H9 (cell line): Measurements from ENCODE around the gene TIAM1. TPM values are rescaled to one million over a fixed set of nuclear protein-coding genes. Genes with fewer than 3 reads are reported as not detected.

Source experiments
- DNase-seq: peaks from one replicate; pipeline ENCODE4 v3.0.0-alpha.2; 2017
- H2AFZ ChIP-seq: one replicate; pipeline ENCODE4 v1.6.1; 2013; ENCODE audit warnings: mild to moderate bottlenecking, low read length, control low read depth, moderate library complexity
- H2AK5ac ChIP-seq: 2 replicates; pipeline ENCODE4 v1.6.1; 2013; ENCODE audit warnings: low read length, control low read depth, mixed read lengths; ENCODE audit not compliant: insufficient read length
- H2BK120ac ChIP-seq: one replicate; pipeline ENCODE4 v1.6.1; 2013; ENCODE audit warnings: low read depth, mild to moderate bottlenecking, low read length, control low read depth, inconsistent platforms; ENCODE audit not compliant: poor library complexity, severe bottlenecking
- H2BK12ac ChIP-seq: 2 replicates; pipeline ENCODE4 v1.6.1; 2013; ENCODE audit warnings: low read length, control low read depth, mixed read lengths, low read depth; ENCODE audit not compliant: insufficient read length
- H2BK15ac ChIP-seq: 2 replicates; pipeline ENCODE4 v1.6.1; 2013; ENCODE audit warnings: low read depth, low read length, control low read depth
- H2BK20ac ChIP-seq: one replicate; pipeline ENCODE4 v1.6.1; 2013; ENCODE audit warnings: low read depth, mild to moderate bottlenecking, low read length, control low read depth, inconsistent platforms; ENCODE audit not compliant: poor library complexity, severe bottlenecking
- H2BK5ac ChIP-seq: 2 replicates; pipeline ENCODE4 v1.6.1; 2013; ENCODE audit warnings: low read length, control low read depth, mixed read lengths; ENCODE audit not compliant: insufficient read length
- H3K14ac ChIP-seq: 2 replicates; pipeline ENCODE4 v1.6.1; 2013; ENCODE audit warnings: low read length, control low read depth; ENCODE audit not compliant: insufficient read depth
- H3K18ac ChIP-seq: 2 replicates; pipeline ENCODE4 v1.6.1; 2013; ENCODE audit warnings: low read depth, mild to moderate bottlenecking, mixed read lengths, low read length, control low read depth; ENCODE audit not compliant: insufficient read length
- H3K23ac ChIP-seq: 2 replicates; pipeline ENCODE4 v1.6.1; 2013; ENCODE audit warnings: low read length, control low read depth, mixed read lengths, low read depth; ENCODE audit not compliant: insufficient read length
- H3K23me2 ChIP-seq: 2 replicates; pipeline ENCODE4 v1.6.1; 2013; ENCODE audit warnings: low read depth, mild to moderate bottlenecking, mixed read lengths, low read length, control low read depth; ENCODE audit not compliant: insufficient read length, poor library complexity, severe bottlenecking
- H3K27ac ChIP-seq: 2 replicates; pipeline ENCODE4 v1.5.1; 2013; ENCODE audit warnings: low read length, control low read depth, mixed read lengths, low read depth; ENCODE audit not compliant: insufficient read length
- H3K27me3 ChIP-seq: 2 replicates; pipeline ENCODE4 v1.6.1; 2013; ENCODE audit warnings: low read length, control low read depth, inconsistent platforms; ENCODE audit not compliant: insufficient read depth
- H3K4ac ChIP-seq: 2 replicates; pipeline ENCODE4 v1.6.1; 2013; ENCODE audit warnings: low read depth, mild to moderate bottlenecking, control low read depth, inconsistent platforms, low read length, moderate library complexity
- H3K4me1 ChIP-seq: 2 replicates; pipeline ENCODE4 v1.6.1; 2013; ENCODE audit warnings: low read length, control low read depth, inconsistent platforms; ENCODE audit not compliant: insufficient read depth
- H3K4me2 ChIP-seq: 2 replicates; pipeline ENCODE4 v1.6.1; 2013; ENCODE audit warnings: low read length, control low read depth, mixed read lengths; ENCODE audit not compliant: insufficient read length, insufficient read depth
- H3K56ac ChIP-seq: 2 replicates; pipeline ENCODE4 v1.6.1; 2013; ENCODE audit warnings: low read depth, mild to moderate bottlenecking, mixed read lengths, low read length, control low read depth; ENCODE audit not compliant: insufficient read length
- H3K79me1 ChIP-seq: 2 replicates; pipeline ENCODE4 v1.6.1; 2013; ENCODE audit warnings: low read depth, mild to moderate bottlenecking, moderate library complexity, low read length, control low read depth, inconsistent platforms; ENCODE audit not compliant: insufficient read depth, poor library complexity, severe bottlenecking
- H3K79me2 ChIP-seq: 2 replicates; pipeline ENCODE4 v1.6.1; 2013; ENCODE audit warnings: low read length, control low read depth, inconsistent platforms; ENCODE audit not compliant: insufficient read depth
- H3K9ac ChIP-seq: 2 replicates; pipeline ENCODE4 v1.6.1; 2013; ENCODE audit warnings: low read length, control low read depth, mixed read lengths; ENCODE audit not compliant: insufficient read length; ENCODE audit errors: extremely low read depth
- H3K9me3 ChIP-seq: one replicate; pipeline ENCODE4 v1.6.1; 2013; ENCODE audit warnings: low read depth, low read length, inconsistent platforms; ENCODE audit not compliant: control insufficient read depth
- H3T11ph ChIP-seq: one replicate; pipeline ENCODE4 v1.6.1; 2013; ENCODE audit warnings: mild to moderate bottlenecking, low read length, control low read depth, inconsistent platforms
- H4K20me1 ChIP-seq: one replicate; pipeline ENCODE4 v1.6.1; 2013; ENCODE audit not compliant: control insufficient read depth, insufficient read length, insufficient read depth
- H4K5ac ChIP-seq: 2 replicates; pipeline ENCODE4 v1.6.1; 2013; ENCODE audit warnings: low read depth, mild to moderate bottlenecking, mixed read lengths, low read length, control low read depth; ENCODE audit not compliant: insufficient read length
- H4K8ac ChIP-seq: replicated peaks from 2 replicates; pipeline ENCODE4 v1.6.1; 2013; ENCODE audit warnings: low read length, control low read depth, mixed read lengths, low read depth; ENCODE audit not compliant: insufficient read length
- H4K91ac ChIP-seq: 2 replicates; pipeline ENCODE4 v1.6.1; 2013; ENCODE audit warnings: low read depth, mild to moderate bottlenecking, moderate library complexity, mixed read lengths, low read length, control low read depth; ENCODE audit not compliant: insufficient read length
- H3K27ac Mint-ChIP-seq, 3 experiments: 2 replicates in 2 of 3; 3 replicates in 1 of 3; pipeline ENCODE4 v1.8.0; 2020 to 2021; ENCODE audit warnings: mixed read lengths in 3 of 3, mild to moderate bottlenecking in 1 of 3, moderate library complexity in 1 of 3
- H3K27me3 Mint-ChIP-seq: 2 replicates; pipeline ENCODE4 v1.8.0; 2021; ENCODE audit warnings: low read depth, mild to moderate bottlenecking, moderate library complexity, mixed read lengths
- H3K36me3 Mint-ChIP-seq, 3 experiments: 2 replicates in 2 of 3; 3 replicates in 1 of 3; pipeline ENCODE4 v1.8.0; 2020 to 2021; ENCODE audit warnings: low read depth in 3 of 3, mixed read lengths in 3 of 3; ENCODE audit not compliant: insufficient read depth in 1 of 3
- H3K4me1 Mint-ChIP-seq, 2 experiments: 2 replicates each; pipeline ENCODE4 v1.8.0; 2020; ENCODE audit warnings: mixed read lengths in 2 of 2
- H3K4me3 Mint-ChIP-seq, 2 experiments: 2 replicates in 1 of 2; 3 replicates in 1 of 2; pipeline ENCODE4 v1.8.0; 2020 to 2021; ENCODE audit warnings: mild to moderate bottlenecking in 2 of 2, mixed read lengths in 2 of 2, moderate library complexity in 1 of 2
- H3K9me3 Mint-ChIP-seq, 2 experiments: 2 replicates in 1 of 2; 3 replicates in 1 of 2; pipeline ENCODE4 v1.8.0; 2020; ENCODE audit warnings: mild to moderate bottlenecking in 2 of 2, mixed read lengths in 2 of 2, moderate library complexity in 1 of 2
- CTCF ChIP-seq: fragments of 200-600 bp; sonication (generic); conservative IDR thresholded peaks from 3 replicates; pipeline ENCODE4 v1.8.0; 2021; ENCODE audit warnings: antibody characterized with exemption, mild to moderate bottlenecking
- WGBS: extraction: QIAGEN DNeasy Blood & Tissue Kit; methylation state at CpG from one replicate; pipeline ENCODE4 v1.1.7; 2013; ENCODE audit warnings: missing lambda C conversion rate, low lambda C conversion rate, mixed read lengths; ENCODE audit not compliant: insufficient read length; ENCODE audit errors: extremely low coverage; 5-methylcytosine and 5-hydroxymethylcytosine counted together
- total RNA-seq: library from RNA; stranded (reverse); gene quantifications from 2 replicates; pipeline ENCODE4 v1.2.1, GENCODE V29; 2021

Gene TIAM1
- total RNA-seq, 1 experiment from 2014 or later, result 23.1 TPM

- H3K9me3 Mint-ChIP-seq, result no peaks in the 10 kb centered on the region
- no peak overlapping the region for H2BK120ac ChIP-seq
These were observed 1.1 kb upstream of the TIAM1 start for GRCh38 chr21:31345136-31345535.

More at GRCh38 chr21:31345136-31345535, 1.1 kb upstream of the TIAM1 start:
- peaks cover 22 to 37% of the 10 kb centered on the region in 2 experiments for H3K4me1 Mint-ChIP-seq
- H4K8ac ChIP-seq, result no peak overlapping the region
- no peak overlapping the region for H2AK5ac ChIP-seq
- no peak overlapping the region for H2BK12ac ChIP-seq
- H3T11ph ChIP-seq, result no peak overlapping the region
- H3K27ac Mint-ChIP-seq, result no peak overlapping the region
- H3K36me3 Mint-ChIP-seq, result no peaks in the 10 kb centered on the region
- WGBS, result no CpG with 5 or more reads among the region's 2 CpGs
- no peak overlapping the region for H3K14ac ChIP-seq
- H3K79me1 ChIP-seq, result no peaks in the 10 kb centered on the region
- no peak for DNase-seq
- H4K20me1 ChIP-seq, result peaks cover 2% of the 10 kb centered on the region
- no peak overlapping the region for H3K27ac ChIP-seq
- H3K9ac ChIP-seq, result no peak overlapping the region
- H3K56ac ChIP-seq, result no peak overlapping the region
- H3K4me3 Mint-ChIP-seq, result no peak overlapping the region
- H3K23ac ChIP-seq, result no peak overlapping the region
- peaks cover 13% of the 10 kb centered on the region for H3K23me2 ChIP-seq
- H2AFZ ChIP-seq, result no peak overlapping the region
- no peak for TF ChIP-seq CTCF
- H3K4ac ChIP-seq, result no peak overlapping the region
- no peak overlapping the region for H4K5ac ChIP-seq
- no peaks in the 10 kb centered on the region for H3K27me3 ChIP-seq
- H3K79me2 ChIP-seq, result no peaks in the 10 kb centered on the region
- H3K4me2 ChIP-seq, result no peak overlapping the region
- H3K27me3 Mint-ChIP-seq, result peaks cover 12% of the 10 kb centered on the region
- no peak overlapping the region for H2BK5ac ChIP-seq
- H3K18ac ChIP-seq, result no peak overlapping the region
- H3K4me1 ChIP-seq, result peaks cover 3% of the 10 kb centered on the region; the same call in 1 of the 2 replicates
- no peaks in the 10 kb centered on the region for H3K9me3 ChIP-seq
- no peak overlapping the region for H4K91ac ChIP-seq
- no peak overlapping the region for H2BK15ac ChIP-seq
- no peak overlapping the region for H2BK20ac ChIP-seq
